Keratinocyte (primary cell): ENCODE data around the gene URB2. TPM values are rescaled to one million over a fixed set of nuclear protein-coding genes. Genes with fewer than 3 reads are reported as not detected.

ENCODE experiments used
- DNase-seq: peaks from one replicate; pipeline ENCODE4 v3.0.0-alpha.2; 2011; ENCODE audit warnings: low read depth, missing footprints, low spot score
- FAIRE-seq: peaks from 2 replicates; lab custom pipeline; 2011; peaks lifted over from hg19 to GRCh38; lab: Jason Lieb, UNC
- H2AFZ ChIP-seq: 2 replicates; pipeline ENCODE4 v1.6.0; 2012; ENCODE audit warnings: low read length, control low read depth, inconsistent platforms; ENCODE audit not compliant: control insufficient read depth
- H3K27ac ChIP-seq: 2 replicates; pipeline ENCODE4 v1.5.1; 2011; ENCODE audit warnings: low read length; ENCODE audit not compliant: control insufficient read depth, insufficient read depth
- H3K27me3 ChIP-seq: 3 replicates; pipeline ENCODE4 v1.6.0; 2011; ENCODE audit warnings: low read length; ENCODE audit not compliant: control insufficient read depth, insufficient read depth; ENCODE audit errors: extremely low read depth
- H3K36me3 ChIP-seq, 2 experiments: 2 replicates in 1 of 2; 3 replicates in 1 of 2; pipeline ENCODE4 v1.5.1; 2011; ENCODE audit warnings: low read length in 2 of 2, mild to moderate bottlenecking in 1 of 2; ENCODE audit not compliant: control insufficient read depth in 2 of 2, insufficient read depth in 2 of 2; ENCODE audit errors: extremely low read depth in 1 of 2
- H3K4me1 ChIP-seq: 3 replicates; pipeline ENCODE4 v1.5.1; 2011; ENCODE audit warnings: low read length; ENCODE audit not compliant: control insufficient read depth, insufficient read depth; ENCODE audit errors: extremely low read depth
- H3K4me2 ChIP-seq: 3 replicates; pipeline ENCODE4 v1.6.0; 2011; ENCODE audit warnings: low read depth, low read length; ENCODE audit not compliant: control insufficient read depth, insufficient read depth; ENCODE audit errors: extremely low read depth
- H3K4me3 ChIP-seq, 3 experiments: fragments of 200-600 bp in 1 of 3; sonication (generic) in 1 of 3; 2 replicates in 2 of 3; 3 replicates in 1 of 3; pipeline ENCODE4 v1.5.1; 2011 to 2016; ENCODE audit warnings: low read length in 3 of 3, mild to moderate bottlenecking in 3 of 3, control low read depth in 2 of 3, inconsistent platforms in 1 of 3, low read depth in 1 of 3, mixed read lengths in 1 of 3, mixed run types in 1 of 3, moderate library complexity in 1 of 3; ENCODE audit not compliant: control insufficient read depth in 2 of 3, insufficient read depth in 2 of 3; ENCODE audit errors: extremely low read depth in 1 of 3
- H3K79me2 ChIP-seq: 2 replicates; pipeline ENCODE4 v1.6.0; 2012; ENCODE audit warnings: low read length; ENCODE audit not compliant: control insufficient read depth, insufficient read depth
- H3K9ac ChIP-seq: 3 replicates; pipeline ENCODE4 v1.6.0; 2011; ENCODE audit warnings: low read length; ENCODE audit not compliant: control insufficient read depth, insufficient read depth; ENCODE audit errors: extremely low read depth
- H3K9me1 ChIP-seq: 3 replicates; pipeline ENCODE4 v1.6.0; 2011; ENCODE audit warnings: low read length; ENCODE audit not compliant: control insufficient read depth, insufficient read depth; ENCODE audit errors: extremely low read depth
- H3K9me3 ChIP-seq: 2 replicates; pipeline ENCODE4 v1.5.1; 2012; ENCODE audit warnings: low read depth, low read length; ENCODE audit not compliant: control insufficient read depth
- H4K20me1 ChIP-seq: 3 replicates; pipeline ENCODE4 v1.6.0; 2011; ENCODE audit warnings: low read length; ENCODE audit not compliant: control insufficient read depth, insufficient read depth; ENCODE audit errors: extremely low read depth
- EZH2 ChIP-seq: IDR thresholded peaks from one replicate; pipeline ENCODE4 v1.6.1; 2012; ENCODE audit warnings: inconsistent platforms, mild to moderate bottlenecking, low read length, moderate library complexity
- dilution Hi-C: fragments of 300-500 bp; cut with MboI; formaldehyde crosslinking; loops from one replicate; pipeline ENCODE4 v1.7.0; 2020; ENCODE audit warnings: low sequenced_read_pairs; ENCODE audit not compliant: extremely low pct_ligation_motif_present
- polyA plus RNA-seq, 5 experiments: library from polyadenylated mRNA; depleted of rRNA in 3 of 5; stranded (reverse) in 3 of 5; stranded (forward) in 1 of 5; unstranded in 1 of 5; fragments of >200 nt; gene quantifications; 1 replicate in 1 of 5; 2 replicates in 3 of 5; 3 replicates in 1 of 5; pipeline versions ENCODE4 v1.2.1 to v1.2.3, GENCODE V29; 2011 to 2012; ENCODE audit warnings: missing spikeins in 2 of 5, low read depth in 1 of 5, low replicate concordance in 1 of 5
- TF ChIP-seq, protein P1 (sequence below), 3 experiments: IDR thresholded peaks in 1 of 3; conservative IDR thresholded peaks in 1 of 3; optimal IDR thresholded peaks in 1 of 3; 2 replicates in 2 of 3; 3 replicates in 1 of 3; pipeline versions ENCODE3 to v1.5.1; 2011; ENCODE audit warnings: low read length in 3 of 3, mild to moderate bottlenecking in 3 of 3, moderate library complexity in 2 of 3, control low read depth in 1 of 3, inconsistent platforms in 1 of 3; ENCODE audit not compliant: insufficient read depth in 2 of 3; ENCODE audit errors: extremely low read depth in 1 of 3

Gene URB2
- polyA plus RNA-seq, 1 donor (not counting 4 experiments of a cell fraction or from before 2014, with no cell fraction given) = 8.5 TPM

DNA sequence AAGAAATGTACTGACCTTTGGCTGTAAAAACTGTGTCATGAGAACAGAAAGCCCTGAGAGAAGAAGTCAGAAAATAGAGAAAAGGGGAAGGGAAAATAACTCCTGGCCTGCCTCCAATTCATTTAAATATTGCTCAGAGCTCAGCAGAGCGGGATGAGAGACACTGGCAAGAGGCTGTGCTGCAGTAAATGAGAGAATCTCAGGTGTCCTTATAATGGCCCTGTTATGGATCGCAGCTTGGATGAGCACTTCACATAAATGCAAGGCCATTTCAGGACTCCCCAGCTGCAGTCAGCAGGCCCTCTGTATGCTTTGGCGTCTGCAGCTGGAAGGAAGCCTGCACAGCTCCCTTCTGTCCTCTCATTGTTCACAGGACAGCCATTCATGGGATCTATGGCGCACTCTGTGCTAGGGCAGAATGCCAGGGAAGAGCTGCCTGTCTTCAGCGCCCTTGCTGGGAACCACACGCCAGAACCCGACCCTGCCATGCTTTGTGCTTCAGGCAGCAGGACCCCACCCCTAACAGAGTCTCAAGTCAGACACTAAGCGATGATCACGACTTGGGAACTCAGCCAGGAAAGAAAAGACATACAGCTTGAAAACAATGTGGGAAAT lies 46.9 kb upstream of the URB2 start:
- Histone ChIP-seq H3K36me3 (no peaks in the 10 kb centered on the region), H3K4me2 (peak overlapping the region; percentile 56), H3K9ac (no peak overlapping the region), H3K4me3 (peak overlapping the region in 2 of 3 experiments; percentile 2), H4K20me1 (no peaks in the 10 kb centered on the region), H3K27me3 (no peaks in the 10 kb centered on the region), H3K9me3 (no peaks in the 10 kb centered on the region), H3K9me1 (no peaks in the 10 kb centered on the region), H2AFZ (peak overlapping the region; percentile 41), H3K4me1 (peaks cover 6% of the 10 kb centered on the region), H3K79me2 (no peaks in the 10 kb centered on the region), H3K27ac (no peak overlapping the region)
- dilution Hi-C loops = no loop called here
- no peak for TF ChIP-seq EZH2
- TF ChIP-seq, protein P1, sequence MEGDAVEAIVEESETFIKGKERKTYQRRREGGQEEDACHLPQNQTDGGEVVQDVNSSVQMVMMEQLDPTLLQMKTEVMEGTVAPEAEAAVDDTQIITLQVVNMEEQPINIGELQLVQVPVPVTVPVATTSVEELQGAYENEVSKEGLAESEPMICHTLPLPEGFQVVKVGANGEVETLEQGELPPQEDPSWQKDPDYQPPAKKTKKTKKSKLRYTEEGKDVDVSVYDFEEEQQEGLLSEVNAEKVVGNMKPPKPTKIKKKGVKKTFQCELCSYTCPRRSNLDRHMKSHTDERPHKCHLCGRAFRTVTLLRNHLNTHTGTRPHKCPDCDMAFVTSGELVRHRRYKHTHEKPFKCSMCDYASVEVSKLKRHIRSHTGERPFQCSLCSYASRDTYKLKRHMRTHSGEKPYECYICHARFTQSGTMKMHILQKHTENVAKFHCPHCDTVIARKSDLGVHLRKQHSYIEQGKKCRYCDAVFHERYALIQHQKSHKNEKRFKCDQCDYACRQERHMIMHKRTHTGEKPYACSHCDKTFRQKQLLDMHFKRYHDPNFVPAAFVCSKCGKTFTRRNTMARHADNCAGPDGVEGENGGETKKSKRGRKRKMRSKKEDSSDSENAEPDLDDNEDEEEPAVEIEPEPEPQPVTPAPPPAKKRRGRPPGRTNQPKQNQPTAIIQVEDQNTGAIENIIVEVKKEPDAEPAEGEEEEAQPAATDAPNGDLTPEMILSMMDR (optimal IDR thresholded peaks at IDR 0.05 in 1 of 3, IDR thresholded peaks at IDR 0.05 in 1 of 3, conservative IDR thresholded peaks at IDR 0.05 in 1 of 3; ENCODE audit: extremely low read depth in 1 of 3, insufficient read depth in 2 of 3, low read length in 3 of 3) = no peak
- FAIRE-seq = no peak
- DNase-seq = no peak

DNA sequence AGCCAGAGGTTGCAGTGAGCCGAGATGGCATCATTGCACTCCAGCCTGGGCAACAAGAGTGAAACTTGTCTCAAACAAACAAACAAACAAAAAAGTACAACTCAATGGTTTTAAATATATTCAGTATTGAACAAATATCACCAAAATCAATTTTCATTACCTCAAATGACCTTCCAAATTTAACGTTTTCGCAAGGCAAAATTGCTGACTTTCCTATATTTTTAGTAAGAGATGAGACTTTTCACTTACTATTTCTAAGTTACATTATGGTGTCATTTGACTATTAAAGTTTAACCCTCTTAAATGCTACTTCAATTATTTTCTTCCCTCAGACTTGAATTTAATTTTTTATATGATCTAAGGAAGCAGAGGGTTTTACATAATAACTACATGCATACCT lies 44.6 kb upstream of the URB2 start:
- no peak overlapping the region for H2AFZ ChIP-seq
- H3K4me2 ChIP-seq = no peak overlapping the region
- dilution Hi-C loops = no loop called here
- no peak overlapping the region for H3K4me3 ChIP-seq
- no peak overlapping the region for H3K9ac ChIP-seq
- H3K9me3 ChIP-seq = no peaks in the 10 kb centered on the region
- no peak for TF ChIP-seq EZH2
- TF ChIP-seq, protein P1 (optimal IDR thresholded peaks at IDR 0.05 in 1 of 3, IDR thresholded peaks at IDR 0.05 in 1 of 3, conservative IDR thresholded peaks at IDR 0.05 in 1 of 3; ENCODE audit: extremely low read depth in 1 of 3, insufficient read depth in 2 of 3, low read length in 3 of 3) = no peak
- no peaks in the 10 kb centered on the region for H3K27me3 ChIP-seq
- H3K27ac ChIP-seq = no peak overlapping the region
- H4K20me1 ChIP-seq = no peaks in the 10 kb centered on the region
- no peaks in the 10 kb centered on the region for H3K9me1 ChIP-seq
- H3K79me2 ChIP-seq = no peaks in the 10 kb centered on the region
- FAIRE-seq = no peak
- DNase-seq = no peak
- peaks cover 6% of the 10 kb centered on the region for H3K4me1 ChIP-seq
- H3K36me3 ChIP-seq = no peaks in the 10 kb centered on the region
